ENCODE results near the gene MAMDC2.

DNA sequence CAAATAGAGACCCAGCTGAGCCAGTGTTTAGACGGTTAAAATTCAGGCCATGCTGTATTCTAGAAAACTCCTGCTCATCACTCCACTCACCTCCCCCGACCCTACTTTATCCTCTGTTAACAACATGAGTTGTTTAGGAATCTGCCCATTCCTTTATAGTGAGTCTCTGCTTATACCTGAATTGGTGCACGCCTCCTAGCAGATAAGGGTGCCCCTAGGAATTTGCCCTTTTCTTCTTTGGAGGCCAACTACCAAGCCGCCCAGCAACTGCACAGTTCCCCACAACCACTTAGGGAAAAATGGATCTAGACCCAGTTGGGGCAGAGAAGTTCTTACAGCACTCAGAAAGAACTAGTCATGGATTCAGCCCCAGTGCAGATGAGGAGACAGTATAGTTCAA, 102.3 kb downstream of the MAMDC2 start:
- TF ChIP-seq, protein P1, sequence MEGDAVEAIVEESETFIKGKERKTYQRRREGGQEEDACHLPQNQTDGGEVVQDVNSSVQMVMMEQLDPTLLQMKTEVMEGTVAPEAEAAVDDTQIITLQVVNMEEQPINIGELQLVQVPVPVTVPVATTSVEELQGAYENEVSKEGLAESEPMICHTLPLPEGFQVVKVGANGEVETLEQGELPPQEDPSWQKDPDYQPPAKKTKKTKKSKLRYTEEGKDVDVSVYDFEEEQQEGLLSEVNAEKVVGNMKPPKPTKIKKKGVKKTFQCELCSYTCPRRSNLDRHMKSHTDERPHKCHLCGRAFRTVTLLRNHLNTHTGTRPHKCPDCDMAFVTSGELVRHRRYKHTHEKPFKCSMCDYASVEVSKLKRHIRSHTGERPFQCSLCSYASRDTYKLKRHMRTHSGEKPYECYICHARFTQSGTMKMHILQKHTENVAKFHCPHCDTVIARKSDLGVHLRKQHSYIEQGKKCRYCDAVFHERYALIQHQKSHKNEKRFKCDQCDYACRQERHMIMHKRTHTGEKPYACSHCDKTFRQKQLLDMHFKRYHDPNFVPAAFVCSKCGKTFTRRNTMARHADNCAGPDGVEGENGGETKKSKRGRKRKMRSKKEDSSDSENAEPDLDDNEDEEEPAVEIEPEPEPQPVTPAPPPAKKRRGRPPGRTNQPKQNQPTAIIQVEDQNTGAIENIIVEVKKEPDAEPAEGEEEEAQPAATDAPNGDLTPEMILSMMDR (IDR thresholded peaks at IDR 0.05; ENCODE audit: insufficient read depth, low read length, poor library complexity, severe bottlenecking) = no peak
- TF ChIP-seq EZH2phosphoT487 (conservative IDR thresholded peaks at IDR 0.05; ENCODE audit: low read length) = no peak
